ENCODE data around the gene KRTAP3-2. TPM values are rescaled to one million over a fixed set of nuclear protein-coding genes. Genes with fewer than 3 reads are reported as not detected.

The KRTAP3-2 gene
- total RNA-seq, 6 donors from 2014 or later: not detected

DNA sequence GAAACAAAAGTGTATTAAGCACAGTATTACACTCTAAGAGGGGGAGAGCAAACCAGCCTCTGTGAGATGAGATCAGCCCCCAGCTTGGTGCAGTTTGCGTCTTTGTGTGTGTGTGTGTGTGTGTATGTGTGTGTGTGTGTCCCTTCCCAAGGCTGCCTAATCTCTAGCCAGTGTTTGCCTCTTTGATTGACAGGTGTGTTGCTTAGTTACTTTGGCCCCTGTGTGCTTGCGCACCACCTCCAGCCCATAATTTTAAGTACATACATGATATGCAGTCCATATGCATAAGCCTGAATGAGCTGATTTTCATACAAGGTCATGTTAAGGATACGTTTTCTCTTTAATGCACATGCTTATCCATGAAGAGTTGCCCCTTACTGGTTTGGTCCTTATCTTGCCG is 2.1 kb upstream of the KRTAP3-2 start:
- Histone ChIP-seq H3K4me3 (no peak overlapping the region), H3K4me1 (no peaks in the 10 kb centered on the region), H3K27me3 (no peaks in the 10 kb centered on the region), H3K27ac (no peak overlapping the region), H3K36me3 (no peaks in the 10 kb centered on the region), H3K9me3 (no peaks in the 10 kb centered on the region)
- DNase-seq: no peak
- 86 to 87% methylated on average over 4 of the region's 4 CpGs for WGBS, 2 donors
- no peak for TF ChIP-seq POLR2AphosphoS5 (IDR thresholded peaks at IDR 0.05)
- TF ChIP-seq CTCF (IDR thresholded peaks at IDR 0.05): no peak
- no peak for TF ChIP-seq POLR2A (IDR thresholded peaks at IDR 0.05)
- TF ChIP-seq EP300 (IDR thresholded peaks at IDR 0.05): no peak
- no peak for ATAC-seq (ENCODE audit: low FRiP score in 2 of 2)

GRCh38 chr17:40997361-40997760 is 2.3 kb downstream of the KRTAP3-2 start:
- no peak overlapping the region for H3K27ac ChIP-seq
- no peaks in the 10 kb centered on the region for H3K27me3 ChIP-seq
- H3K36me3 ChIP-seq: no peaks in the 10 kb centered on the region
- no peak overlapping the region for H3K4me3 ChIP-seq
- DNase-seq: no peak
- no peak for ATAC-seq (ENCODE audit: low FRiP score in 2 of 2)
- WGBS, 2 donors: 70 to 75% methylated on average over 2 of the region's 2 CpGs
- no peaks in the 10 kb centered on the region for H3K9me3 ChIP-seq
- TF ChIP-seq CTCF (IDR thresholded peaks at IDR 0.05) (no peak), POLR2AphosphoS5 (IDR thresholded peaks at IDR 0.05) (no peak), POLR2A (IDR thresholded peaks at IDR 0.05) (no peak), EP300 (IDR thresholded peaks at IDR 0.05) (no peak)
- H3K4me1 ChIP-seq: no peaks in the 10 kb centered on the region

GRCh38 chr17:40996829-40997228 is 2.9 kb downstream of the KRTAP3-2 start:
- Histone ChIP-seq H3K36me3 (no peaks in the 10 kb centered on the region), H3K27ac (no peak overlapping the region), H3K27me3 (no peaks in the 10 kb centered on the region), H3K4me1 (no peaks in the 10 kb centered on the region), H3K9me3 (no peaks in the 10 kb centered on the region), H3K4me3 (no peak overlapping the region)
- no peak for ATAC-seq (ENCODE audit: low FRiP score in 2 of 2)
- WGBS, 2 donors: 82 to 83% methylated on average over 4 of the region's 4 CpGs
- no peak for DNase-seq
- no peak for TF ChIP-seq CTCF (IDR thresholded peaks at IDR 0.05)
- no peak for TF ChIP-seq EP300 (IDR thresholded peaks at IDR 0.05)
- TF ChIP-seq POLR2A (IDR thresholded peaks at IDR 0.05): no peak
- no peak for TF ChIP-seq POLR2AphosphoS5 (IDR thresholded peaks at IDR 0.05)

DNA sequence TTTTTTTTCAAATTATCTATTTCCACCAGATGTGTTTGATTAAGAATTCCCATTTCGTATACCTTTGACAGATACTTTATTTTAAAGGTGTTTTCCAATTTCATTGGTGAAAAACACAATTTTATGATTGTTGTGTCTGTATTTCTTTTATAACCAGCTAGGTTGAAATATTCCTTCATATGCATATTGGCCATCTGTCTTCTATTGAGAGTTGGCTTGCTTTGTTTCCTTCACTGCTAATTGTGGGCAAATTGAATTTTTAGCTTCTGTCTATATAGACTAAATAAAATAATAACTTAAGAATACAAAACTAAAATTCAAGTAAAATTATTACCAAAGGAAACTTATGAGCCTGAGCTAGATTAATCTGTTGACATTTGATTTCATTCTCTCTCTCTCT is 4.6 kb downstream of the KRTAP3-2 start:
- no peaks in the 10 kb centered on the region for H3K27me3 ChIP-seq
- no peaks in the 10 kb centered on the region for H3K4me1 ChIP-seq
- ATAC-seq (ENCODE audit: low FRiP score in 2 of 2): no peak
- no peaks in the 10 kb centered on the region for H3K36me3 ChIP-seq
- H3K4me3 ChIP-seq: no peak overlapping the region
- H3K9me3 ChIP-seq: no peaks in the 10 kb centered on the region
- TF ChIP-seq POLR2A (IDR thresholded peaks at IDR 0.05) (no peak), POLR2AphosphoS5 (IDR thresholded peaks at IDR 0.05) (no peak), CTCF (IDR thresholded peaks at IDR 0.05) (no peak), EP300 (IDR thresholded peaks at IDR 0.05) (no peak)
- 74 to 87% methylated on average over 1 of the region's 1 CpG for WGBS, 2 donors
- no peak overlapping the region for H3K27ac ChIP-seq
- DNase-seq: no peak

DNA sequence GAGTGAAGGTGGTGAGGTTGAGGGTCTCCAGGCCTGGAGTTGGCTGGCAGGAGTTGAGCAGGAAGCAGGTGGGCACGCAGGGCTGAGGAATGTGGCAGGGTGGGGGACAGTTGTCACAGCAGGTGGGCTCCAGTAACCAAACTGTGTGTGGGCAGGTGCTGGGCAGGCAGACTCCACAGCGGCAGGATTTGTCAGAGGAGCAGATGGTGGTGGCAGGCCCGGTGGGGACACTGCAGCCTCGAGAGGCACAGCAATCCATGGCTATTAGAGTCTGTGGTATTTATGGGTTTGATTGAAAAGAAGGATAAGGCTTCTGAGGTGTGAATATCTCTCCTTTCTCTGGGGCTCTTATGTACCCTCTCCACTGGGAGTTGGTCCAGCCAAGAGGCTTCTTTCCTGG is 5.9 kb downstream of the KRTAP3-2 start, which contains the start of gene KRTAP3-3:
TSS of gene KRTAP3-3 (minus strand) at position 326 of the 400 bp plus-strand sequence. CDS start at position 259, 67 bp downstream.
- H3K27ac ChIP-seq: no peak within 1 kb of the TSS
- no peak for TF ChIP-seq CTCF (IDR thresholded peaks at IDR 0.05)
- no peak for TF ChIP-seq POLR2A (IDR thresholded peaks at IDR 0.05)
- TF ChIP-seq POLR2AphosphoS5 (IDR thresholded peaks at IDR 0.05): no peak
- TF ChIP-seq EP300 (IDR thresholded peaks at IDR 0.05): no peak
- no peak within 1 kb of the TSS for H3K4me3 ChIP-seq
- no peaks in the 10 kb centered on the region for H3K27me3 ChIP-seq
- no peaks in the 10 kb centered on the region for H3K36me3 ChIP-seq
- no peaks in the 10 kb centered on the region for H3K4me1 ChIP-seq
- DNase-seq (peak in 1 of 2 donors; percentile 25), ATAC-seq (ENCODE audit: low FRiP score in 2 of 2) (no peak)
- WGBS, 2 donors: 52 to 53% methylated on average over 4 of the region's 4 CpGs
- H3K9me3 ChIP-seq: no peaks in the 10 kb centered on the region
